HepG2 (cell line): ENCODE results near the gene DDX50. TPM values are rescaled to one million over a fixed set of nuclear protein-coding genes. Genes with fewer than 3 reads are reported as not detected.
A peak's percentile ranks its signal among the peaks of the same experiment; 100 is the strongest.

Experiments used
- ATAD3A ChIP-seq: sonication (generic); formaldehyde crosslinking; IDR thresholded peaks from 2 replicates; pipeline ENCODE4 v1.4.0; 2020; ENCODE audit warnings: missing genetic modification reagents
- EP300 ChIP-seq, 3 experiments: sonication (generic) in 1 of 3; formaldehyde crosslinking in 1 of 3; IDR thresholded peaks; 2 replicates each; pipeline versions ENCODE4 v1.5.1 to v1.6.1; 2011 to 2020; ENCODE audit warnings: low read depth in 2 of 3, low read length in 2 of 3, borderline replicate concordance in 1 of 3, improper control_type of control experiment in 1 of 3, mild to moderate bottlenecking in 1 of 3, missing genetic modification reagents in 1 of 3, moderate library complexity in 1 of 3
- GFI1 ChIP-seq: sonication (generic); formaldehyde crosslinking; IDR thresholded peaks from 2 replicates; pipeline ENCODE4 v1.5.0; 2020; ENCODE audit warnings: missing genetic modification reagents, mild to moderate bottlenecking, borderline replicate concordance
- HNRNPLL ChIP-seq: fragments of 200-400 bp; formaldehyde crosslinking; IDR thresholded peaks from 2 replicates; pipeline ENCODE4 v1.6.1; 2017; ENCODE audit warnings: mild to moderate bottlenecking, low read depth, low read length; ENCODE audit not compliant: poor library complexity, severe bottlenecking
- HOXA3 ChIP-seq: sonication (generic); formaldehyde crosslinking; IDR thresholded peaks from 2 replicates; pipeline ENCODE4 v1.5.0; 2020; ENCODE audit warnings: missing genetic modification reagents
- PCBP2 ChIP-seq: fragments of 200-400 bp; formaldehyde crosslinking; optimal IDR thresholded peaks from 2 replicates; pipeline ENCODE3; 2018; ENCODE audit warnings: low read length, low read depth; ENCODE audit not compliant: poor library complexity, severe bottlenecking
- PRDM10 ChIP-seq: sonication (generic); formaldehyde crosslinking; IDR thresholded peaks from 2 replicates; pipeline ENCODE4 v1.4.0; 2020; ENCODE audit warnings: low read depth, missing genetic modification reagents
- RBAK ChIP-seq: sonication (generic); formaldehyde crosslinking; IDR thresholded peaks from 2 replicates; pipeline ENCODE4 v1.5.1; 2020; ENCODE audit warnings: mild to moderate bottlenecking, missing genetic modification reagents
- SETDB1 ChIP-seq: sonication (generic); formaldehyde crosslinking; IDR thresholded peaks from 2 replicates; pipeline ENCODE4 v1.5.1; 2020; ENCODE audit warnings: missing genetic modification reagents, mild to moderate bottlenecking, borderline replicate concordance
- SKIL ChIP-seq: sonication (generic); formaldehyde crosslinking; IDR thresholded peaks from 2 replicates; pipeline ENCODE4 v1.8.0; 2022; ENCODE audit warnings: missing genetic modification reagents, mild to moderate bottlenecking, moderate library complexity, borderline replicate concordance
- XBP1 ChIP-seq: sonication (generic); formaldehyde crosslinking; IDR thresholded peaks from 2 replicates; pipeline ENCODE4 v1.5.0; 2020; ENCODE audit warnings: missing genetic modification reagents
- ZFP91 ChIP-seq: sonication (generic); formaldehyde crosslinking; IDR thresholded peaks from 2 replicates; pipeline ENCODE4 v1.9.0; 2022; ENCODE audit warnings: missing genetic modification reagents, mild to moderate bottlenecking, borderline replicate concordance
- ZNF18 ChIP-seq: sonication (generic); formaldehyde crosslinking; IDR thresholded peaks from 2 replicates; pipeline ENCODE4 v1.8.0; 2022; ENCODE audit warnings: mild to moderate bottlenecking, missing genetic modification reagents; ENCODE audit not compliant: insufficient replicate concordance
- ZNF343 ChIP-seq: sonication (generic); formaldehyde crosslinking; IDR thresholded peaks from 2 replicates; pipeline ENCODE4 v1.4.0; 2020; ENCODE audit warnings: mild to moderate bottlenecking, missing genetic modification reagents
- ZNF501 ChIP-seq: sonication (generic); formaldehyde crosslinking; IDR thresholded peaks from 2 replicates; pipeline ENCODE4 v1.5.1; 2020; ENCODE audit warnings: mild to moderate bottlenecking, moderate library complexity, missing genetic modification reagents
- ZNF724P ChIP-seq: sonication (generic); formaldehyde crosslinking; IDR thresholded peaks from 2 replicates; pipeline ENCODE4 v1.8.0; 2022; ENCODE audit warnings: missing genetic modification reagents, borderline replicate concordance
- ZNF75D ChIP-seq: sonication (generic); formaldehyde crosslinking; IDR thresholded peaks from 2 replicates; pipeline ENCODE4 v1.8.1; 2023; ENCODE audit warnings: missing genetic modification reagents, mild to moderate bottlenecking, borderline replicate concordance
- ZSCAN22 ChIP-seq: sonication (generic); formaldehyde crosslinking; IDR thresholded peaks from 2 replicates; pipeline ENCODE4 v1.4.0; 2020; ENCODE audit warnings: mild to moderate bottlenecking, missing genetic modification reagents
- polyA plus RNA-seq, 8 experiments: library from polyadenylated mRNA; depleted of rRNA in 3 of 8; stranded (reverse) in 7 of 8; unstranded in 1 of 8; fragments of >200 nt; fragmentation: Illumina TruSeq in 4 of 8; extraction: Trizol in 4 of 8; gene quantifications; 2 replicates each; pipeline versions ENCODE4 v1.2.1 to v1.2.3, GENCODE V29; 2011 to 2016; ENCODE audit warnings: low read depth in 4 of 8, missing spikeins in 1 of 8, mixed read lengths in 1 of 8; ENCODE audit not compliant: insufficient read depth in 1 of 8
- total RNA-seq, 5 experiments: library from RNA; depleted of rRNA; stranded (reverse); fragments of >200 nt; fragmentation: Illumina TruSeq; extraction: Trizol; gene quantifications; 2 replicates each; pipeline ENCODE4 v1.2.3, GENCODE V29; 2016; ENCODE audit warnings: low read depth in 1 of 5

DDX50 gene
- total and polyA plus RNA-seq, 2 of the 13 experiments (the other 11 are each of a cell fraction or from before 2014, with no cell fraction given), result 19.0 to 38.2 TPM

- TF ChIP-seq HOXA3 (CRISPR knock-in tag) (peak; percentile 85), PRDM10 (0 out of 2 replicates have a peak, but pooled peaks have one; percentile 22), PCBP2 (no peak), ZNF343 (CRISPR knock-in tag) (peak; percentile 62), GFI1 (CRISPR knock-in tag) (no peak; the same call in none of the 2 replicates), SETDB1 (CRISPR knock-in tag) (no peak), ZNF501 (CRISPR knock-in tag) (peak; percentile 91), RBAK (CRISPR knock-in tag) (no peak), ZNF75D (CRISPR knock-in tag) (no peak), SKIL (peak; percentile 32; the same call in 1 of the 2 replicates), ZNF18 (CRISPR knock-in tag) (peak; percentile 74), ATAD3A (CRISPR knock-in tag) (no peak), HNRNPLL (peak; percentile 58), EP300 (IDR thresholded peaks at IDR 0.05; ENCODE audit: low read depth in 2 of 2, low read length in 2 of 2) (0 out of 4 replicates have a peak, but pooled peaks of 1 of the 2 experiments have one; percentile 5), EP300 (CRISPR knock-in tag; IDR thresholded peaks at IDR 0.05; ENCODE audit: borderline replicate concordance) (peak; percentile 10; the same call in 1 of the 2 replicates), ZNF724P (CRISPR knock-in tag) (no peak), ZSCAN22 (no peak), XBP1 (CRISPR knock-in tag) (no peak), ZFP91 (CRISPR knock-in tag) (peak; percentile 93; the same call in 1 of the 2 replicates)
Measured at GRCh38 chr10:68901105-68901927, at the start of gene DDX50 (continued).
